ENCODE measurements around the gene ERP27. TPM values are rescaled to one million over a fixed set of nuclear protein-coding genes. Genes with fewer than 3 reads are reported as not detected.
A peak's percentile ranks its signal among the peaks of the same experiment; 100 is the strongest.

Gene ERP27
- total RNA-seq, 1 donor from 2014 or later, result 0.25 TPM

- intact Hi-C loops (cut with micrococcal nuclease), result no loop called here
- ATAC-seq (no peak), DNase-seq (no peak)
Measured at GRCh38 chr12:14880890-14881453, 57.4 kb downstream of the ERP27 start.

- ATAC-seq, result peak; percentile 50
- intact Hi-C loops (cut with micrococcal nuclease), result no loop called here
- DNase-seq, result no peak
Measured at GRCh38 chr12:14879222-14879933, 59.0 kb downstream of the ERP27 start.

- DNase-seq (no peak), ATAC-seq (no peak)
- intact Hi-C loops (cut with micrococcal nuclease), result no loop called here
Measured at GRCh38 chr12:14878488-14878887, 59.8 kb downstream of the ERP27 start.

GRCh38 chr12:14876833-14877232, 61.5 kb downstream of the ERP27 start:
- ATAC-seq (no peak), DNase-seq (no peak)
- intact Hi-C loops (cut with micrococcal nuclease), result no loop called here

GRCh38 chr12:14874882-14875281, 63.5 kb downstream of the ERP27 start:
- DNase-seq, result no peak
- intact Hi-C loops (cut with micrococcal nuclease), result no loop called here
- no peak for ATAC-seq

GRCh38 chr12:14873440-14874185, 64.7 kb downstream of the ERP27 start:
- intact Hi-C loops (cut with micrococcal nuclease), result no loop called here
- DNase-seq (no peak), ATAC-seq (peak; percentile 41)

- ATAC-seq, result no peak
- intact Hi-C loops (cut with micrococcal nuclease), result no loop called here
- DNase-seq, result no peak
Measured at GRCh38 chr12:14871886-14872285, 66.5 kb downstream of the ERP27 start.

- no peak for ATAC-seq
- DNase-seq, result no peak
- intact Hi-C loops (cut with micrococcal nuclease), result no loop called here
Measured at GRCh38 chr12:14871247-14871646, 67.1 kb downstream of the ERP27 start.

- ATAC-seq (no peak), DNase-seq (no peak)
- intact Hi-C loops (cut with micrococcal nuclease), result no loop called here
Measured at GRCh38 chr12:14868916-14869506, 69.3 kb downstream of the ERP27 start.

Other genes starting within 250 kb of the ERP27 start
- not detected for gene GUCY2C, start 241.9 kb downstream of the ERP27 start, total RNA-seq
- gene WBP11, start 135.1 kb downstream of the ERP27 start, total RNA-seq, result 51.5 TPM
- gene C12orf60, start 134.9 kb downstream of the ERP27 start, total RNA-seq, result 1.3 TPM
- 0.20 TPM for gene SMCO3, start 124.4 kb downstream of the ERP27 start, total RNA-seq
- gene ART4, start 95.0 kb downstream of the ERP27 start, total RNA-seq, result 3.3 TPM
- gene MGP, start 52.7 kb downstream of the ERP27 start, total RNA-seq, result 295 TPM
- 56.0 TPM for gene ARHGDIB, start 23.1 kb upstream of the ERP27 start, total RNA-seq
- not detected for gene PDE6H, start 34.5 kb upstream of the ERP27 start, total RNA-seq